Glomerular visceral epithelial cell (primary cell): ENCODE results near the gene SYAP1.
"Not testable (repeated sequence)": the region's sequence is repeated elsewhere in the genome, so short reads cannot be mapped to it uniquely, and the experiment has no call there.

ENCODE experiments used
- DNase-seq: peaks from one replicate; pipeline ENCODE4 v3.0.0-alpha.2; 2016; ENCODE audit errors: extremely low spot score

SYAP1 gene

GRCh38 chrX:16725072-16725471 lies 5.7 kb downstream of the SYAP1 start:
- DNase-seq, result no peak

- peak; percentile 15 for DNase-seq
Observed at GRCh38 chrX:16726347-16726988, 7.1 kb downstream of the SYAP1 start.

GRCh38 chrX:16727637-16728036 lies 8.2 kb downstream of the SYAP1 start:
- no peak for DNase-seq

- DNase-seq, result no peak
Observed at GRCh38 chrX:16730450-16730849, 11.0 kb downstream of the SYAP1 start.

- DNase-seq, result no peak
Observed at GRCh38 chrX:16733013-16733412, 13.6 kb downstream of the SYAP1 start.

- DNase-seq, result no peak
Observed at GRCh38 chrX:16737024-16737423, 17.6 kb downstream of the SYAP1 start.

- DNase-seq, result no peak
Observed at GRCh38 chrX:16739574-16739973, 20.2 kb downstream of the SYAP1 start.

GRCh38 chrX:16743604-16744325 lies 24.4 kb downstream of the SYAP1 start:
- DNase-seq, result peak; percentile 73

- DNase-seq, result no peak
Observed at GRCh38 chrX:16745102-16745501, 25.7 kb downstream of the SYAP1 start.

GRCh38 chrX:16745659-16746058 lies 26.2 kb downstream of the SYAP1 start:
- no peak for DNase-seq

- DNase-seq, result no peak
Observed at GRCh38 chrX:16748425-16748824, 29.0 kb downstream of the SYAP1 start.

- no peak for DNase-seq
Observed at GRCh38 chrX:16750136-16750535, 30.7 kb downstream of the SYAP1 start.

GRCh38 chrX:16754019-16754418 lies 34.6 kb downstream of the SYAP1 start:
- no peak for DNase-seq

- no peak for DNase-seq
Observed at GRCh38 chrX:16756724-16757123, 37.3 kb downstream of the SYAP1 start.

- DNase-seq, result not testable (repeated sequence)
Observed at GRCh38 chrX:16761500-16761899, 42.1 kb downstream of the SYAP1 start.

- DNase-seq, result no peak
Observed at GRCh38 chrX:16762579-16762978, 43.2 kb downstream of the SYAP1 start.

- no peak for DNase-seq
Observed at GRCh38 chrX:16765594-16765993, 46.2 kb downstream of the SYAP1 start.

- DNase-seq, result no peak
Observed at GRCh38 chrX:16770970-16771482, 51.6 kb downstream of the SYAP1 start.

- peak; percentile 63 for DNase-seq
Observed at GRCh38 chrX:16771483-16772398, 52.3 kb downstream of the SYAP1 start.

GRCh38 chrX:16772460-16772859 lies 53.0 kb downstream of the SYAP1 start:
- DNase-seq, result no peak

GRCh38 chrX:16774746-16775145 lies 55.3 kb downstream of the SYAP1 start:
- DNase-seq, result no peak

GRCh38 chrX:16778545-16778944 lies 59.1 kb downstream of the SYAP1 start:
- DNase-seq, result no peak
